ENCODE results near the gene C1QTNF1. TPM values are rescaled to one million over a fixed set of nuclear protein-coding genes. Genes with fewer than 3 reads are reported as not detected.
A peak's percentile ranks its signal among the peaks of the same experiment; 100 is the strongest.

C1QTNF1 gene
- total RNA-seq, 2 experiments from 2014 or later: not detected

DNA sequence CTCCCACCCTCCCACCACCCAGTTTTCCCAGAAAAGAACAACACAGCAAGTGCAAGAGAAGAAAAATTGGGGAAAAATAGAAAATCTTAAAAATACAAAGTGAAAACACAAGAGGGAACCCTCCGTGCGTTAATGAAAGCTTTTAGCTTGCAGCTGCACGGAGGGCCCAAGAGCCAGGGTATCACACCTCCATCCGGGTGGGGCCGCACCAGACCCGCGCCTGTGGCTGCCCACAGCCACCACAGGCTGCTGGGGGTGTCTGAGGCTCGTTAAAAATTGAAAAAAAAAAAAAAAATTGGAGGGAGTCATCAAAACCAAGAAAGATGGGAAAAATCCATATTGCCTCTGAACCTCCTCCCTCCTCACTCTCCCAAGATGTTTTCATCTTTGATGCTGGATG, 69.3 kb downstream of the C1QTNF1 start:
- H3K27me3 ChIP-seq (ENCODE audit: control insufficient read depth in 1 of 2, insufficient read depth in 2 of 2, low read length in 2 of 2): peaks cover 25 to 44% of the 10 kb centered on the region in 2 experiments
- no peaks in the 10 kb centered on the region for H3K9me3 Mint-ChIP-seq
- H3K27ac ChIP-seq (ENCODE audit: low read depth in 1 of 2, low read length in 2 of 2): no peak overlapping the region
- ChIA-PET POLR2A (no interaction called here), CTCF (no interaction called here)
- H3K9me3 ChIP-seq (ENCODE audit: control insufficient read depth in 1 of 2, insufficient read depth in 1 of 2, low read length in 2 of 2): no peaks in the 10 kb centered on the region
- DNase-seq: no peak
- H3K4me3 ChIP-seq (ENCODE audit: low read length): no peak overlapping the region
- intact Hi-C loops (cut with DNase I, micrococcal nuclease): no loop called here
- peaks cover 22% of the 10 kb centered on the region for H3K4me1 ChIP-seq (ENCODE audit: insufficient read depth, low read length)
- TF ChIP-seq, protein P1, sequence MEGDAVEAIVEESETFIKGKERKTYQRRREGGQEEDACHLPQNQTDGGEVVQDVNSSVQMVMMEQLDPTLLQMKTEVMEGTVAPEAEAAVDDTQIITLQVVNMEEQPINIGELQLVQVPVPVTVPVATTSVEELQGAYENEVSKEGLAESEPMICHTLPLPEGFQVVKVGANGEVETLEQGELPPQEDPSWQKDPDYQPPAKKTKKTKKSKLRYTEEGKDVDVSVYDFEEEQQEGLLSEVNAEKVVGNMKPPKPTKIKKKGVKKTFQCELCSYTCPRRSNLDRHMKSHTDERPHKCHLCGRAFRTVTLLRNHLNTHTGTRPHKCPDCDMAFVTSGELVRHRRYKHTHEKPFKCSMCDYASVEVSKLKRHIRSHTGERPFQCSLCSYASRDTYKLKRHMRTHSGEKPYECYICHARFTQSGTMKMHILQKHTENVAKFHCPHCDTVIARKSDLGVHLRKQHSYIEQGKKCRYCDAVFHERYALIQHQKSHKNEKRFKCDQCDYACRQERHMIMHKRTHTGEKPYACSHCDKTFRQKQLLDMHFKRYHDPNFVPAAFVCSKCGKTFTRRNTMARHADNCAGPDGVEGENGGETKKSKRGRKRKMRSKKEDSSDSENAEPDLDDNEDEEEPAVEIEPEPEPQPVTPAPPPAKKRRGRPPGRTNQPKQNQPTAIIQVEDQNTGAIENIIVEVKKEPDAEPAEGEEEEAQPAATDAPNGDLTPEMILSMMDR (IDR thresholded peaks at IDR 0.05): no peak
- H3K36me3 Mint-ChIP-seq (ENCODE audit: low read depth): no peaks in the 10 kb centered on the region
- no peak for ATAC-seq (ENCODE audit: poor library complexity)
- no peak overlapping the region for H3K27ac Mint-ChIP-seq
- H3K4me1 Mint-ChIP-seq (ENCODE audit: low read depth): peaks cover 14% of the 10 kb centered on the region
- H3K36me3 ChIP-seq (ENCODE audit: insufficient read depth, low read length): no peaks in the 10 kb centered on the region
- H3K4me3 Mint-ChIP-seq: peak overlapping the region; percentile 30
- peaks cover 44% of the 10 kb centered on the region for H3K27me3 Mint-ChIP-seq

DNA sequence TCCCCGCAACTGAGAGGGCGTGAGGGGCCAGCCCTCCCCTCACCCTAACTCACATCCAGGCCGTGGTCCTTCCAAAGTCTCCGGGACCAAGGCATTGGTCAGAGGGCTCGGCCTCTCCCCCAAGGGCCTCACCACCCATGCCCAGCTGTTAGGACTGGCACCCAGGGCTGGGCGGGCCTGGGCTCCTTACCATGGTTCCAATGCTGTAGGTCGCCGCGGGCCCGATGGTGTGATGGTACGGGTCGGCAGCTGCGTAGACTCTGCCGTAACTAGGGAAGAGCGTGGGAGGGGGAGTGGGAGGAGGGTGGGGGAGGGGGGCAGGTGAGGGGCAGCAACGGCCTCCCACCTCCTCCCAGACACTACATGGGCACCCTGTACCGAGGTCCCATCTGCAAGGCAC, 70.3 kb downstream of the C1QTNF1 start:
- intact Hi-C loops (cut with DNase I, micrococcal nuclease): no loop called here
- H3K27ac ChIP-seq (ENCODE audit: low read depth in 1 of 2, low read length in 2 of 2): no peak overlapping the region
- peaks cover 22% of the 10 kb centered on the region for H3K4me1 ChIP-seq (ENCODE audit: insufficient read depth, low read length)
- POLR2A ChIA-PET: no interaction called here
- Mint-ChIP-seq H3K4me1 (ENCODE audit: low read depth) (peaks cover 14% of the 10 kb centered on the region), H3K4me3 (no peak overlapping the region), H3K27me3 (peaks cover 54% of the 10 kb centered on the region), H3K9me3 (no peaks in the 10 kb centered on the region), H3K36me3 (ENCODE audit: low read depth) (no peaks in the 10 kb centered on the region), H3K27ac (no peak overlapping the region)
- H3K36me3 ChIP-seq (ENCODE audit: insufficient read depth, low read length): no peaks in the 10 kb centered on the region
- DNase-seq (no peak), ATAC-seq (ENCODE audit: poor library complexity) (no peak)
- no peak overlapping the region for H3K4me3 ChIP-seq (ENCODE audit: low read length)
- H3K27me3 ChIP-seq (ENCODE audit: control insufficient read depth in 1 of 2, insufficient read depth in 2 of 2, low read length in 2 of 2): peaks cover 31 to 51% of the 10 kb centered on the region in 2 experiments
- CTCF ChIA-PET: no interaction called here
- TF ChIP-seq, protein P1 (IDR thresholded peaks at IDR 0.05): no peak
- H3K9me3 ChIP-seq (ENCODE audit: control insufficient read depth in 1 of 2, insufficient read depth in 1 of 2, low read length in 2 of 2): no peaks in the 10 kb centered on the region

DNA sequence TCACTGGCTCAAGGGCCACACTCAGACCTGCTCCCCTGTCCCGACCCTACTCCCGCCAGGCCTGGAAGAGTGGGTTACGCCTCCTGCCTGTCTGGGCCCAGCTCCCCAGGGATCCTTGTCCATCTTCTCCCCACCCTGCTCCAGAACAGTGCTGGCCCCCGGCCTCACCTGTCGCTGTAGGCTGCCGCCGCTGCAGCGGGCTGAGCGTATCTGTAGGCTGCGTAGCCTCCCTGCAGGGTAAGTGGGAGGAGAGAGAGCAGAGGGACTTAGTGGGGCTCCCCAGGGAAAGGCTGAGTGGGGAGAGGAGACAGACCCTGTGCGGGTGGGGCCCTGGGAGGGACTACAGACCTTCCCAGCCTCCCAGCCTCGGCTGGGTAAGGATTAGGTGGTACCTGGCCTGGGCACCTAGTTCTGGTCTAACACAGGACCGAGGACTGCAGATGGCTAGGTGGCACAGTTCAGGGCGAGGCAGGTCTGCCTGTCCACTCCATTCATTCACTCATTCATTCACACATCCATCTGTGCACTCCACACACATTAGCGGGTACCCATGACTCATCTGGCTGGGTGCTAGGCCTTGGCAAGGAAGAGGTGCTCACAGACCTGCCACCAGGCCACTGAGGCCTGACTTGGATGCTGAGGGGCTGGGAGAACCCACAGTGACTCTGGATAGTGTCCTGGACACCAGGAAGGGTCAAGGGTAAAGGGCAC, 71.5 kb downstream of the C1QTNF1 start:
- Mint-ChIP-seq H3K9me3 (no peaks in the 10 kb centered on the region), H3K27me3 (peaks cover 63% of the 10 kb centered on the region), H3K36me3 (ENCODE audit: low read depth) (no peaks in the 10 kb centered on the region), H3K4me1 (ENCODE audit: low read depth) (peaks cover 14% of the 10 kb centered on the region), H3K4me3 (no peak overlapping the region), H3K27ac (no peak overlapping the region)
- H3K4me3 ChIP-seq (ENCODE audit: low read length): no peak overlapping the region
- DNase-seq: no peak
- ChIA-PET POLR2A (no interaction called here), CTCF (no interaction called here)
- TF ChIP-seq, protein P1 (IDR thresholded peaks at IDR 0.05): no peak
- intact Hi-C loops (cut with DNase I, micrococcal nuclease): no loop called here
- ATAC-seq (ENCODE audit: poor library complexity): no peak
- H3K4me1 ChIP-seq (ENCODE audit: insufficient read depth, low read length): peaks cover 22% of the 10 kb centered on the region
- H3K27ac ChIP-seq (ENCODE audit: low read depth in 1 of 2, low read length in 2 of 2): no peak overlapping the region
- peaks cover 32 to 51% of the 10 kb centered on the region in 2 experiments for H3K27me3 ChIP-seq (ENCODE audit: control insufficient read depth in 1 of 2, insufficient read depth in 2 of 2, low read length in 2 of 2)
- H3K36me3 ChIP-seq (ENCODE audit: insufficient read depth, low read length): no peaks in the 10 kb centered on the region
- no peaks in the 10 kb centered on the region for H3K9me3 ChIP-seq (ENCODE audit: control insufficient read depth in 1 of 2, insufficient read depth in 1 of 2, low read length in 2 of 2)

All from CD4-positive, alpha-beta T cell (primary cell).